Stomach (tissue), 9 donors: ENCODE results near the gene GNPAT. TPM values are rescaled to one million over a fixed set of nuclear protein-coding genes. Genes with fewer than 3 reads are reported as not detected.

Source experiments
- DNase-seq, 2 donors: peaks; one replicate each; pipeline versions ENCODE4 v3.0.0 to v3.0.0-alpha.2; 2013 to 2019
- H3K27ac ChIP-seq, 5 donors: fragments of 200-600 bp in 4 of 5; sonication (generic) in 4 of 5; one replicate each; pipeline ENCODE4 v1.5.1; 2013 to 2019; ENCODE audit warnings: mild to moderate bottlenecking in 1 of 5, moderate library complexity in 1 of 5
- H3K27me3 ChIP-seq, 3 donors: fragments of 200-600 bp; sonication (generic); one replicate each; pipeline ENCODE4 v1.5.1; 2017 to 2019; ENCODE audit warnings: mixed run types in 1 of 3
- H3K36me3 ChIP-seq, 4 donors: fragments of 200-600 bp; sonication (generic); 1 replicate in 3 of 4; 2 replicates in 1 of 4; pipeline ENCODE4 v1.5.1; 2016 to 2019
- H3K4me1 ChIP-seq, 4 donors: fragments of 200-600 bp; sonication (generic); one replicate each; pipeline ENCODE4 v1.5.1; 2016 to 2019
- H3K4me3 ChIP-seq, 4 donors: fragments of 200-600 bp; sonication (generic) in 3 of 4; one replicate each; pipeline ENCODE4 v1.5.1; 2016 to 2019; ENCODE audit warnings: mild to moderate bottlenecking in 1 of 4
- H3K9me3 ChIP-seq, 4 donors: fragments of 200-600 bp; sonication (generic); one replicate each; pipeline ENCODE4 v1.5.1; 2016 to 2019
- CTCF ChIP-seq, 7 experiments: fragments of 450-650 bp in 4 of 7; fragments of 200-600 bp in 3 of 7; sonication (generic) in 3 of 7; IDR thresholded peaks; one replicate each; pipeline ENCODE4 v1.5.1; 2016 to 2019; ENCODE audit warnings: antibody characterized with exemption in 7 of 7, control low read depth in 2 of 7, mild to moderate bottlenecking in 1 of 7
- EP300 ChIP-seq: sonication (generic); formaldehyde crosslinking; IDR thresholded peaks from one replicate; pipeline ENCODE4 v1.6.1; 2017; ENCODE audit warnings: antibody characterized with exemption
- POLR2A ChIP-seq, 4 donors: fragments of 450-650 bp; IDR thresholded peaks; one replicate each; pipeline ENCODE4 v1.6.1; 2016; ENCODE audit warnings: antibody characterized with exemption in 4 of 4, control low read depth in 2 of 4, mild to moderate bottlenecking in 1 of 4, moderate library complexity in 1 of 4
- POLR2AphosphoS5 ChIP-seq, 3 donors: sonication (generic); formaldehyde crosslinking; IDR thresholded peaks; one replicate each; pipeline ENCODE4 v1.6.1; 2016; ENCODE audit warnings: antibody characterized with exemption in 3 of 3
- WGBS, 5 donors: extraction: QIAGEN DNeasy Blood & Tissue Kit in 3 of 5; methylation state at CpG; one replicate each; pipeline versions ENCODE4 v1.1.5 to v1.1.7; 2013 to 2018; 5-methylcytosine and 5-hydroxymethylcytosine counted together
- intact Hi-C: fragments of 100-400 bp; cut with DNase I; formaldehyde crosslinking; loops from one replicate; pipeline ENCODE4 v1.15.1; 2023; ENCODE audit warnings: low total_unique reads
- polyA plus RNA-seq, 3 donors: library from polyadenylated mRNA; stranded (reverse); fragments of 200-250 nt; gene quantifications; one replicate each; pipeline ENCODE4 v1.2.3, GENCODE V29; 2013
- total RNA-seq, 5 donors: library from RNA; depleted of rRNA; stranded (reverse); fragments of >200 nt; gene quantifications; one replicate each; pipeline versions ENCODE4 v1.1.0 to v1.2.3, GENCODE V29; 2014 to 2016
- donor health status: healthy with polysubstance abuse.
- donor health status: Bipolar disorder and iron deficiency.
- donor health status: healthy.

GNPAT gene
- total and polyA plus RNA-seq, 8 donors, result 35.9 to 76.8 (median 44.9) TPM

GRCh38 chr1:231278100-231278790 is 37.2 kb downstream of the GNPAT start:
- Histone ChIP-seq H3K36me3 (peaks cover 36 to 56% (median 51%) of the 10 kb centered on the region in 4 donors), H3K27me3 (no peaks in the 10 kb centered on the region), H3K4me3 (no peak overlapping the region), H3K27ac (no peak overlapping the region), H3K9me3 (no peaks in the 10 kb centered on the region), H3K4me1 (peaks cover 0 to 6% (median 0%) of the 10 kb centered on the region in 4 donors)
- peak; percentile 24 to 68 for DNase-seq
- no peak for TF ChIP-seq POLR2A (IDR thresholded peaks at IDR 0.05)
- TF ChIP-seq CTCF (IDR thresholded peaks at IDR 0.05), result no peak
- no peak for TF ChIP-seq POLR2AphosphoS5 (IDR thresholded peaks at IDR 0.05)
- TF ChIP-seq EP300, result no peak
- 81 to 85% (median 83%) methylated on average over 9 of the region's 9 CpGs for WGBS, 5 donors
- intact Hi-C loops, result no loop called here

DNA sequence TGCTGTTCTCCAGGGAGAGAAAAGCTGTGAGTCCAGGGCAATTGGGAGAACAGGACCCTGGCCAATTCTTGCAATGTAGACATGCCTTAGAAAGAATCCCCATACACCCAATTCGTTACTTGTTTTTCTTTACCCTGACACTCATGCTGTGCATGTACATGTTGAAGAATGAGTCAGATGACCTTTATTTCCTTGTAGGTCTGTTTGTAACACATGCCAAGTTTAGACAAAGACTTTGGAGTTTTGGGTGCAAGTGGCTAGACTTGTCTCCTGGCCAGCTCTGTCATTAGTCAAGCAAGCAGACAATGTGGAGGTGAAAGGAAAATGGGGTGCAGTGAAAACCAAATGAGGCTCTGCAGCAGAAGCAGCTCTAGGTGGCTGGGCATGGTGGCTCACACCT is 38.1 kb downstream of the GNPAT start:
- no peak overlapping the region for H3K4me3 ChIP-seq
- H3K4me1 ChIP-seq, result peaks cover 0 to 6% (median 0%) of the 10 kb centered on the region in 4 donors
- H3K9me3 ChIP-seq, result no peaks in the 10 kb centered on the region
- intact Hi-C loops, result no loop called here
- H3K36me3 ChIP-seq, result peaks cover 30 to 48% (median 43%) of the 10 kb centered on the region in 4 donors
- H3K27me3 ChIP-seq, result no peaks in the 10 kb centered on the region
- no peak for DNase-seq
- WGBS, 5 donors, result 50 to 81% (median 59%) methylated on average over 1 of the region's 1 CpG
- TF ChIP-seq EP300 (no peak), CTCF (IDR thresholded peaks at IDR 0.05) (no peak), POLR2AphosphoS5 (IDR thresholded peaks at IDR 0.05) (no peak), POLR2A (IDR thresholded peaks at IDR 0.05) (no peak)
- no peak overlapping the region for H3K27ac ChIP-seq

GRCh38 chr1:231279683-231280082 is 38.7 kb downstream of the GNPAT start:
- DNase-seq, result no peak
- Histone ChIP-seq H3K27ac (no peak overlapping the region), H3K4me3 (no peak overlapping the region), H3K9me3 (no peaks in the 10 kb centered on the region), H3K4me1 (peaks cover 0 to 6% (median 0%) of the 10 kb centered on the region in 4 donors), H3K27me3 (no peaks in the 10 kb centered on the region), H3K36me3 (peaks cover 24 to 42% (median 37%) of the 10 kb centered on the region in 4 donors)
- intact Hi-C loops, result no loop called here
- TF ChIP-seq EP300 (no peak), POLR2A (IDR thresholded peaks at IDR 0.05) (no peak), CTCF (IDR thresholded peaks at IDR 0.05) (no peak), POLR2AphosphoS5 (IDR thresholded peaks at IDR 0.05) (no peak)
- WGBS, 5 donors, result 89 to 94% (median 91%) methylated on average over 7 of the region's 7 CpGs

DNA sequence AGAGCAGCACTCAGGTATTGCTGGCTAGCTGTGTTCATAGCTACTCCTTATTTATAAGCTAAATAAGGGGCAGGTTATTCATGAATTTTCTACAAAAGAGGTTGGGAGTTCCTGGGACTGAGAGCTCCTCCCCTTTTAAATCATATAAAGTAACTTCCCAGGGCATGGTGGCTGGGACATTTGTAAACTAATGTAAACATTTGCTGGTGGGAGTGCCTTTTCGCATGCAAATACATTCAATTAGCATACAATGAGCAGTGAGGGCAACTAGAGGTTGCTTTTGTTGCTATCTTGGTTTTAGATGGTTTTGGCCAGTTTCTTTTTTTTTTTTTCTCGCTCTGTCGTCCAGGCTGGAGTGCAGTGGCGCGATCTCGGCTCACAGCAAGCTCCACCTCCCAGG is 43.4 kb downstream of the GNPAT start:
- TF ChIP-seq POLR2A (IDR thresholded peaks at IDR 0.05), result no peak
- no peak for TF ChIP-seq CTCF (IDR thresholded peaks at IDR 0.05)
- no peak for TF ChIP-seq EP300
- no peak for TF ChIP-seq POLR2AphosphoS5 (IDR thresholded peaks at IDR 0.05)
- Histone ChIP-seq H3K27ac (no peak overlapping the region), H3K4me1 (no peaks in the 10 kb centered on the region), H3K4me3 (no peak overlapping the region), H3K27me3 (no peaks in the 10 kb centered on the region), H3K36me3 (no peaks in the 10 kb centered on the region), H3K9me3 (no peaks in the 10 kb centered on the region)
- intact Hi-C loops, result no loop called here
- no peak for DNase-seq
- 90 to 98% (median 94%) methylated on average over 6 of the region's 6 CpGs for WGBS, 5 donors
